GM20000 (cell line): ENCODE results near the gene MTERF4.
A peak's percentile ranks its signal among the peaks of the same experiment; 100 is the strongest.

Experiments
- DNase-seq: peaks from one replicate; pipeline ENCODE4 v3.0.0; 2012; ENCODE audit warnings: low spot score
- TF ChIP-seq, protein P1 (sequence below): IDR thresholded peaks from 2 replicates; pipeline ENCODE4 v1.5.1; 2012; ENCODE audit warnings: mild to moderate bottlenecking, control low read depth; ENCODE audit errors: extremely low read depth, missing control alignments

MTERF4 gene

DNA sequence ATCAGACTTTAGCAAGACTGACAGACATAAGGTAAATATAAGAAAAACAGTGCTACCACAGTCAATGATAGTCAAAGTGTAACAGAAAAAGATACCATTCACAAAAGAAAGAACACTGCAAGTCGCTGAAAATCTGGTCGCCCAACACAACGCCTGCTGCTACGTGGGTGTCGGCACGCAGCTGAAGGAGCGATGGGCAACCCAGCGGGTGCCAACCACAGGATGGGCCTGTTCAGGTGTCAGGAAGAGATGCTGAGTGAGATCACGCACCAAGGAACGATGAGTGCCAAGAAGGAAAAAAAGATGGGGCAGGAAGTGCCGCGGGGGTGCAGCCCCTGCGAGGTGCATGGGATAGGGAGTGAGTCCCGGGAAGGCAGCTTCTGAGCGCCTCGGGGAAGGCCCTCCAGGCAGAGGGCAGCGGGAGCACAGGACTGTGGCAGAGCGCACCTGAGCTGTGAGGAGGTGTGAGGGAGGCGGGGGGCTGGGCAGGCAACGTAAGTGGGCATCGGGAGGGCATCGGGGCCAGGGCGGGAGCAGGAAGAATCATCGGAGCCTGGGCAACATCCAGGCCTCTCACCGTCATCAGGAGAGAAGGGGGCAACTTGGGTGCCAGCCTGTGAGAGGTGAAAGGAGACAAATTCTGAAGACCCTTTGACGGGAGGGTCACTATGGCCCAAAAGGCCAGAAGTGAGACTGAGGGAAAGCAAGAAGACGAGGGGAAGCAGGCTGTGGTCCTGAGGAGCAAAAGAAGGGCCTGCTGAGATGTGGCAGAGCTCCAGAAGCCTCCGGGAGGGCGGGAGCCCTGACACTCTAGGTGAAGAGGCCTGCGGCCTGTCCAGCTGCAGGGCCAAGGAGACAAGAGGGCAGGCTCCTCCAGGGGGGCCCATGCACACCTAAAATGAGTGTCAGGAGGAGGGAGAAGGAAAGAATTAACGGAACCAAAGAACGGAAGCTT, 14.8 kb upstream of the MTERF4 start:
- TF ChIP-seq, protein P1, sequence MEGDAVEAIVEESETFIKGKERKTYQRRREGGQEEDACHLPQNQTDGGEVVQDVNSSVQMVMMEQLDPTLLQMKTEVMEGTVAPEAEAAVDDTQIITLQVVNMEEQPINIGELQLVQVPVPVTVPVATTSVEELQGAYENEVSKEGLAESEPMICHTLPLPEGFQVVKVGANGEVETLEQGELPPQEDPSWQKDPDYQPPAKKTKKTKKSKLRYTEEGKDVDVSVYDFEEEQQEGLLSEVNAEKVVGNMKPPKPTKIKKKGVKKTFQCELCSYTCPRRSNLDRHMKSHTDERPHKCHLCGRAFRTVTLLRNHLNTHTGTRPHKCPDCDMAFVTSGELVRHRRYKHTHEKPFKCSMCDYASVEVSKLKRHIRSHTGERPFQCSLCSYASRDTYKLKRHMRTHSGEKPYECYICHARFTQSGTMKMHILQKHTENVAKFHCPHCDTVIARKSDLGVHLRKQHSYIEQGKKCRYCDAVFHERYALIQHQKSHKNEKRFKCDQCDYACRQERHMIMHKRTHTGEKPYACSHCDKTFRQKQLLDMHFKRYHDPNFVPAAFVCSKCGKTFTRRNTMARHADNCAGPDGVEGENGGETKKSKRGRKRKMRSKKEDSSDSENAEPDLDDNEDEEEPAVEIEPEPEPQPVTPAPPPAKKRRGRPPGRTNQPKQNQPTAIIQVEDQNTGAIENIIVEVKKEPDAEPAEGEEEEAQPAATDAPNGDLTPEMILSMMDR: no peak
- DNase-seq: no peak

DNA sequence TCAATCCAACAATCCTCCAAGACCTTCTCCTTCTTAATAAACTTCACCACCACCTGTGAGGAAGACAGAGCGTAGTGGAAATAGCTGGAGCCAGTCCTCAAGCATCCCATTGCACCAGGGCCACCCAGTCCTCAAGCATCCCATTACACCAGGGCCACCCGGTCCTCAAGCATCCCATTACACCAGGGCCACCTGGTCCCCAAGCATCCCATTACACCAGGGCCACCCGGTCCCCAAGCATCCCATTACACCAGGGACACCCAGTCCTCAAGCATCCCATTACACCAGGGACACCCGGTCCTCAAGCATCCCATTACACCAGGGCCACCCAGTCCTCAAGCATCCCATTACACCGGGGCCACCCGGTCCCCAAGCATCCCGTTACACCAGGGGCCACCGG, 13.3 kb upstream of the MTERF4 start:
- TF ChIP-seq, protein P1: no peak
- no peak for DNase-seq

DNA sequence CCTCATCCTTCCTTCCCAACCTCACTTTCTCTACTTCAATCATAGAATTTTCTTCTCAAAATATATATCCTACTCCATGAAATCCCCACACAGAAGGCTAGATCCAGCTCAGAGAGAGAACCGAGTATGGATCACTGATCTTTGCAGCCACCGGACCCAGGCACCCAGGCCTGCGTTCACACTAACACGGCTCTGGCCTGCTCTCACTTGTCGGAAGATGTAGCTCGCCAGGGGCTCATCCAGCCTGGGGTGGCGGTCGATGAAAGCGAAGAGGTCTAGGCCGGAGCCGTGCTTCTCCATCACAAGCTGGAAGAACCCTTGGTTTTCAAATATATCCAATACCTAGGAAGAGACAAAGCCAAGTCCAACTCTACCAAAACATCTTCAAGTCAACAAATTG, 12.7 kb upstream of the MTERF4 start:
- TF ChIP-seq, protein P1: no peak

DNA sequence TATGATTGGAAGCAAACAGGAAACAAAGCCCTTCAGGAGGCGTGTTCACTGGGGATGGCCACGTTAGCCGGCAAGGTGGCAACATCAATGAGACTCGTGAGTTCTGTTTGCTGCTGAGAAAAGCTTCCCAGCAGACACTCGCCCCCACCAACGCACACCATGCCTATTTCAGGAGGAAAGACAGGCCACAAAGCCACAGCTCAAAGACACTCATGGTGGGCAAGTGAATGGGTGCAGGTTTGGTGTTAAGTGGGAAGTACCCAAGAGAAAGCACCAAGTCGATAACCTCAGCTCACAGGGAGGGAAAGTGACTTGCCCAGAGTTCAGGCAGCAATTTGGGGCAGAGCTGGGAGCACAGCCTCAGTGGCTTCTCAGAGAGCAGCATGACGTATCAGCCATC, 10.5 kb upstream of the MTERF4 start:
- DNase-seq: peak; percentile 55
- TF ChIP-seq, protein P1: no peak

More for the DNA sequence above, 12.7 kb upstream of the MTERF4 start:
- DNase-seq: no peak

DNA sequence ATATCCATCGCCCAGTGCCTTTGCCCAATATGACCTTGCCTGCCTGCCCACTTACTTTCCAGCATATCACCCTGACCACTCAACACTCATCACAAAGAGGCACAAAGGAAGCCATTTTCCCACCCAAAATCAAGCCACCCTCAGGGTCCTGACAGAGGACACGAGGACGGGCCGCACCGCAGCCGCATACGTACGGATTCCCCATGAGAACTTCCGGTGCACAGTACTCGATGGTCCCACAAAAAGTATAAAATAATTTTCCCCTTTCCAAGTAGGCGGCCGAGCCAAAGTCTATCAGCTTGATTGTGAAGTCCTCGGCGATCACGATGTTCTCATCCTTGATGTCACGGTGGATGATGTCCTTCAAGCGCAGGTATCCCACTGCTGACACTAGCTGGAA, 10.0 kb upstream of the MTERF4 start:
- no peak for DNase-seq
- TF ChIP-seq, protein P1: no peak

DNA sequence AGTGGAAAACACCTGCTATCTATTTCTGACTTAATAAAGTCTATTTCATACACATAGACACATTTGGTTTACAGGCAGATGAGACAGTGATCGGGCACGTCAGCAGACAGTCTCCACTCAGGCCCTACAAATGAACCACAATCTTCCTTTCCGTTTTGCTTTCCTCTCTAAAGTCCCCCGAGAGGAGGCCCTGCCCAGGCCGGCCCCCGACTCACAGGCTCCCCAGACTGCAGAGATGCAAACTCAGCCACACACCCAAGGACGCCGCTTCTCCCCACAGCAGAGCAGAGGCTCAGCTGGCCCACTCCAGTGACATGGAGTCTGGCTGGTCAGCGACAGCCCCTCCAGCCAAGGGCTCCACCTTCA, 9.3 kb upstream of the MTERF4 start:
- TF ChIP-seq, protein P1: no peak
- peak; percentile 75 for DNase-seq

DNA sequence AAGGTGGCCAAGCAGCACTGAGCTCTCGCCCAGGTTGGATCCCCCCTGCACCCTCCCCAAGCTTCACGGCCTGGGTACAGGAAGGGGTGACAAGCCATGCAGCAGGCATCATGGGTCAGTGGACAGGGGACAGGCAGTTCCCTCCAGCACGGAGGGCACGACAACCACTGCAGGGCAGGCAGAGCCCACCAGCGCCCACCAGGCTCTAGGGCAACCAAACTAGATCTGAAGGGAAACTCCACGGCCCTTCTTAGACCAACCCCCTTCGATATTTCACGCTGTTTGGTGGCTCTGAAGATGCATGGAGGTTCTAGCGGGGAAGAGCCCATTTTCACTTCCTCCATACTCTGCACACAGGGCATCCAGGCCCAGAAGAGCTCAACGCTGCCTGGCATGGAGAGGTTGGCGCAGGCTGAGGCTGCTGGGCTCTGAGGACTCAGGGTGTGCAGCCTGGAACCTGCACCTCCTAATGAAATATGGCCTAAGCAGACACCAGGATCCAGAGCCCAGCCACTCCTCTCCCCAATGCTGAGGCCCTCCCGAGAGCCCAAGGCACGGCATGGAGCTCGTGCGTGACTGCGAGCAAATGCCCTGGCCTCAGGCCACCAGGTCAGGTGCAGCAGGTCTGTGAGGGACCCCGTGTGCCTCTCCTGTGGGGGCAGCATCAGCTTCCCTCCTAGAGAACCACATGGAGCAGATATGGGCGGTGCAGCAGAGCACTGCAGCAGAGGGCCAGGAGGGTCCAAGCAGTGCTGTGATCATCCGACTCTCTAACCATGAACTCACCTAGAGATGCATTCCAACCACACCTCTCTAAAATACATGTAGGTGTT, 8.7 kb upstream of the MTERF4 start:
- TF ChIP-seq, protein P1: no peak
- DNase-seq: peak; percentile 66
